SH-SY5Y (cell line): ENCODE measurements around the gene CHMP4A.

ENCODE experiments used
- GATA2 ChIP-seq: IDR thresholded peaks from 2 replicates; pipeline ENCODE4 v1.6.1; 2011; ENCODE audit warnings: mild to moderate bottlenecking, low read depth, low read length
- GATA3 ChIP-seq: IDR thresholded peaks from 2 replicates; pipeline ENCODE4 v1.6.1; 2011; ENCODE audit warnings: low read depth, mild to moderate bottlenecking, low read length, moderate library complexity

CHMP4A gene

GRCh38 chr14:24195186-24196070, 17.9 kb downstream of the CHMP4A start, which contains the start of gene TM9SF1:
Gene TM9SF1 (minus strand): TSS chr14:24195441. CDS start chr14:24195019, 422 bp downstream.
- no peak for TF ChIP-seq GATA2
- no peak for TF ChIP-seq GATA3

GRCh38 chr14:24194873-24195185, 18.5 kb downstream of the CHMP4A start:
- TF ChIP-seq GATA2: no peak
- TF ChIP-seq GATA3: no peak

GRCh38 chr14:24194186-24194872, 19.0 kb downstream of the CHMP4A start:
- no peak for TF ChIP-seq GATA3
- TF ChIP-seq GATA2: no peak

GRCh38 chr14:24192933-24193332, 20.4 kb downstream of the CHMP4A start:
- TF ChIP-seq GATA2 (no peak), GATA3 (no peak)

GRCh38 chr14:24190416-24190815, 22.9 kb downstream of the CHMP4A start:
- TF ChIP-seq GATA2 (no peak), GATA3 (no peak)

- TF ChIP-seq GATA2 (no peak), GATA3 (no peak)
Observed at GRCh38 chr14:24189460-24189859, 23.8 kb downstream of the CHMP4A start.

GRCh38 chr14:24189059-24189375, 24.3 kb downstream of the CHMP4A start:
- TF ChIP-seq GATA2 (no peak), GATA3 (no peak)

- 0 out of 2 replicates have a peak, but pooled peaks have one; percentile 18 for TF ChIP-seq GATA2
- no peak for TF ChIP-seq GATA3
Observed at GRCh38 chr14:24188251-24189058, 24.8 kb downstream of the CHMP4A start, which contains the start of gene IPO4. Gene IPO4 (minus strand): TSS chr14:24188816. CDS start chr14:24188787, 29 bp downstream.

- TF ChIP-seq GATA2: no peak
- TF ChIP-seq GATA3: no peak
Observed at GRCh38 chr14:24187539-24187915, 25.8 kb downstream of the CHMP4A start.

GRCh38 chr14:24186831-24187538, 26.3 kb downstream of the CHMP4A start:
- no peak for TF ChIP-seq GATA2
- no peak for TF ChIP-seq GATA3

GRCh38 chr14:24185741-24186140, 27.5 kb downstream of the CHMP4A start:
- TF ChIP-seq GATA2: no peak
- TF ChIP-seq GATA3: no peak

- no peak for TF ChIP-seq GATA3
- no peak for TF ChIP-seq GATA2
Observed at GRCh38 chr14:24185026-24185425, 28.3 kb downstream of the CHMP4A start.

GRCh38 chr14:24184104-24184970, 29.0 kb downstream of the CHMP4A start:
- TF ChIP-seq GATA2 (no peak), GATA3 (no peak)
